ENCODE measurements around the gene PRKCZ.

PRKCZ gene

GRCh38 chr1:2124446-2125198 is 74.4 kb downstream of the PRKCZ start:
- no peak for DNase-seq

- no peak for DNase-seq
Measured at GRCh38 chr1:2125350-2126211, 75.4 kb downstream of the PRKCZ start.

GRCh38 chr1:2126331-2127186 is 76.3 kb downstream of the PRKCZ start:
- no peak for DNase-seq

GRCh38 chr1:2127187-2128145 is 77.3 kb downstream of the PRKCZ start:
- no peak for DNase-seq

GRCh38 chr1:2128189-2128901 is 78.1 kb downstream of the PRKCZ start:
- peak; percentile 29 for DNase-seq

- DNase-seq: no peak
Measured at GRCh38 chr1:2129256-2129943, 79.2 kb downstream of the PRKCZ start.

GRCh38 chr1:2130156-2130555 is 79.9 kb downstream of the PRKCZ start:
- no peak for DNase-seq

GRCh38 chr1:2130871-2131289 is 80.7 kb downstream of the PRKCZ start:
- DNase-seq: no peak

GRCh38 chr1:2132222-2133038 is 82.2 kb downstream of the PRKCZ start:
- DNase-seq: no peak

- no peak for DNase-seq
Measured at GRCh38 chr1:2133039-2133878, 83.0 kb downstream of the PRKCZ start.

GRCh38 chr1:2133879-2134215 is 83.6 kb downstream of the PRKCZ start:
- DNase-seq: no peak

GRCh38 chr1:2134266-2134620 is 84.0 kb downstream of the PRKCZ start:
- DNase-seq: no peak

- no peak for DNase-seq
Measured at GRCh38 chr1:2134621-2135307, 84.6 kb downstream of the PRKCZ start.

- no peak for DNase-seq
Measured at GRCh38 chr1:2135441-2135841, 85.2 kb downstream of the PRKCZ start.

- DNase-seq: no peak
Measured at GRCh38 chr1:2135941-2136340, 85.7 kb downstream of the PRKCZ start.

- DNase-seq: no peak
Measured at GRCh38 chr1:2136386-2137235, 86.4 kb downstream of the PRKCZ start.
